Activated CD4-positive, alpha-beta memory T cell treated with anti-CD3 and anti-CD28 coated beads, Interleukin-2, amount 10 ng/mL, durations not matched to agents 7 days and 5 days (primary cell): Measurements from ENCODE around the gene ICAM2. TPM values are rescaled to one million over a fixed set of nuclear protein-coding genes. Genes with fewer than 3 reads are reported as not detected.
"Not testable (repeated sequence)": the region's sequence is repeated elsewhere in the genome, so short reads cannot be mapped to it uniquely, and the experiment has no call there.

ENCODE experiments used
- CTCF ChIA-PET: fragments of 350-600 bp; sonication (Branson Sonifier 250); formaldehyde crosslinking; loops from one replicate; lab custom pipeline; 2021; ENCODE audit warnings: antibody characterized with exemption, inconsistent platforms; lab: Charles Lee
- POLR2A ChIA-PET: fragments of 350-600 bp; sonication (Branson Sonifier 250); formaldehyde crosslinking; loops from one replicate; lab custom pipeline; 2021; ENCODE audit warnings: antibody characterized with exemption; lab: Charles Lee
- DNase-seq: peaks from one replicate; pipeline ENCODE4 v3.0.0-alpha.2; 2020
- H3K27ac Mint-ChIP-seq: one replicate; pipeline ENCODE4 v1.8.0; 2021; ENCODE audit warnings: mild to moderate bottlenecking, mixed read lengths
- H3K27me3 Mint-ChIP-seq: one replicate; pipeline ENCODE4 v1.8.0; 2021; ENCODE audit warnings: mixed read lengths
- H3K36me3 Mint-ChIP-seq: one replicate; pipeline ENCODE4 v1.8.0; 2021; ENCODE audit warnings: low read depth, mixed read lengths
- H3K4me1 Mint-ChIP-seq: one replicate; pipeline ENCODE4 v1.8.0; 2021; ENCODE audit warnings: mixed read lengths
- H3K4me3 Mint-ChIP-seq: one replicate; pipeline ENCODE4 v1.8.0; 2021; ENCODE audit warnings: mild to moderate bottlenecking, mixed read lengths
- H3K9me3 Mint-ChIP-seq: one replicate; pipeline ENCODE4 v1.8.0; 2021; ENCODE audit warnings: mixed read lengths
- total RNA-seq, 2 experiments: library from RNA; stranded (reverse); gene quantifications; one replicate each; pipeline ENCODE4 v1.2.3, GENCODE V29; 2021

The ICAM2 gene
- total RNA-seq, 2 experiments from 2014 or later, result 118 to 122 TPM

GRCh38 chr17:64007838-64008282 is 12.6 kb downstream of the ICAM2 start:
- POLR2A ChIA-PET, result interaction anchor here (1.5 kb wide), 1 partner anchor 15 kb away, joined by 3 read pairs; no protein-coding TSS in a partner anchor
- Mint-ChIP-seq H3K36me3 (peaks cover 72% of the 10 kb centered on the region), H3K9me3 (no peaks in the 10 kb centered on the region), H3K4me3 (no peak overlapping the region), H3K27ac (peak overlapping the region; percentile 21), H3K27me3 (no peaks in the 10 kb centered on the region), H3K4me1 (peaks cover 54% of the 10 kb centered on the region)
- CTCF ChIA-PET, result interaction anchor here (2.2 kb wide), 1 partner anchor 9 kb away, joined by 6 read pairs; no protein-coding TSS in a partner anchor
- DNase-seq, result no peak

- H3K4me3 Mint-ChIP-seq, DNase-seq, H3K9me3 Mint-ChIP-seq, H3K27me3 Mint-ChIP-seq: not testable (repeated sequence)
- peak overlapping the region; percentile 54 for H3K27ac Mint-ChIP-seq
- peaks cover 52% of the 10 kb centered on the region for H3K4me1 Mint-ChIP-seq
- CTCF ChIA-PET, result interaction anchor here (1.0 to 2.8 kb wide), 3 partner anchors 9 to 19 kb away, joined by 3 to 6 read pairs (median 6); no protein-coding TSS in a partner anchor
- POLR2A ChIA-PET, result interaction anchor here (0.6 to 1.5 kb wide), 3 partner anchors 13 to 17 kb away, joined by 3 to 4 read pairs (median 3); partner anchors contain the start of gene ICAM2
- H3K36me3 Mint-ChIP-seq, result peaks cover 75% of the 10 kb centered on the region
These were observed 13.2 kb downstream of the ICAM2 start for GRCh38 chr17:64007089-64007837.

GRCh38 chr17:64006361-64007088 is 13.9 kb downstream of the ICAM2 start:
- H3K9me3 Mint-ChIP-seq, result no peaks in the 10 kb centered on the region
- ChIA-PET POLR2A (interaction anchor here (1.0 to 1.5 kb wide), 3 partner anchors 14 to 18 kb away, joined by 3 to 6 read pairs (median 3); partner anchors contain the start of gene ICAM2), CTCF (interaction anchor here (0.7 to 2.8 kb wide), 5 partner anchors 10 to 123 kb away, joined by 3 to 6 read pairs (median 6); no protein-coding TSS in a partner anchor)
- H3K27ac Mint-ChIP-seq, result no peak overlapping the region
- peaks cover 50% of the 10 kb centered on the region for H3K4me1 Mint-ChIP-seq
- DNase-seq, result no peak
- peaks cover 70% of the 10 kb centered on the region for H3K36me3 Mint-ChIP-seq
- no peaks in the 10 kb centered on the region for H3K27me3 Mint-ChIP-seq
- H3K4me3 Mint-ChIP-seq, result no peak overlapping the region

- DNase-seq, result no peak
- Mint-ChIP-seq H3K4me3 (no peak overlapping the region), H3K36me3 (peaks cover 62% of the 10 kb centered on the region), H3K9me3 (no peaks in the 10 kb centered on the region), H3K27me3 (no peaks in the 10 kb centered on the region), H3K27ac (no peak overlapping the region), H3K4me1 (peaks cover 46% of the 10 kb centered on the region)
- CTCF ChIA-PET, result interaction anchor here (0.7 to 2.8 kb wide), 5 partner anchors 11 to 123 kb away, joined by 3 to 6 read pairs (median 6); no protein-coding TSS in a partner anchor
- POLR2A ChIA-PET, result interaction anchor here (1.1 kb wide), 1 partner anchor 14 kb away, joined by 6 read pairs; the partner anchor contains the start of gene ICAM2
These were observed 14.7 kb downstream of the ICAM2 start for GRCh38 chr17:64005734-64006167.

- H3K4me1 Mint-ChIP-seq, result peaks cover 47% of the 10 kb centered on the region
- CTCF ChIA-PET, result interaction anchor here (1.2 to 2.8 kb wide), 4 partner anchors 12 to 86 kb away, joined by 5 to 6 read pairs (median 6); no protein-coding TSS in a partner anchor
- no peak overlapping the region for H3K27ac Mint-ChIP-seq
- DNase-seq, result no peak
- H3K4me3 Mint-ChIP-seq, result no peak overlapping the region
- H3K36me3 Mint-ChIP-seq, result peaks cover 55% of the 10 kb centered on the region
- POLR2A ChIA-PET, result interaction anchor here (0.7 to 1.8 kb wide), 4 partner anchors 11 to 19 kb away, joined by 3 to 5 read pairs (median 4); partner anchors contain the start of gene ICAM2
- H3K9me3 Mint-ChIP-seq, result no peaks in the 10 kb centered on the region
- no peaks in the 10 kb centered on the region for H3K27me3 Mint-ChIP-seq
These were observed 15.3 kb downstream of the ICAM2 start for GRCh38 chr17:64004903-64005733.

GRCh38 chr17:64004218-64004770 is 16.1 kb downstream of the ICAM2 start:
- no peak for DNase-seq
- Mint-ChIP-seq H3K4me3 (no peak overlapping the region), H3K4me1 (peaks cover 47% of the 10 kb centered on the region), H3K27me3 (no peaks in the 10 kb centered on the region), H3K36me3 (peaks cover 53% of the 10 kb centered on the region), H3K9me3 (no peaks in the 10 kb centered on the region), H3K27ac (peak overlapping the region; percentile 31)
- POLR2A ChIA-PET, result interaction anchor here (0.7 to 1.8 kb wide), 4 partner anchors 10 to 20 kb away, joined by 3 to 5 read pairs (median 4); partner anchors contain the start of gene ICAM2
- CTCF ChIA-PET, result interaction anchor here (1.2 to 2.8 kb wide), 2 partner anchors 22 to 85 kb away, joined by 5 to 6 read pairs; no protein-coding TSS in a partner anchor

- Mint-ChIP-seq H3K36me3 (peaks cover 52% of the 10 kb centered on the region), H3K27me3 (no peaks in the 10 kb centered on the region), H3K27ac (peak overlapping the region; percentile 21), H3K9me3 (no peaks in the 10 kb centered on the region), H3K4me1 (peaks cover 48% of the 10 kb centered on the region), H3K4me3 (no peak overlapping the region)
- CTCF ChIA-PET, result no interaction called here
- POLR2A ChIA-PET, result interaction anchor here (0.8 to 4.4 kb wide), 3 partner anchors 10 to 17 kb away, joined by 3 to 13 read pairs (median 5); partner anchors contain the start of gene ICAM2
- DNase-seq, result no peak
These were observed 16.8 kb downstream of the ICAM2 start for GRCh38 chr17:64003526-64004121.

GRCh38 chr17:64002658-64003525 is 17.5 kb downstream of the ICAM2 start:
- no peak for DNase-seq
- Mint-ChIP-seq H3K9me3 (no peaks in the 10 kb centered on the region), H3K36me3 (peaks cover 52% of the 10 kb centered on the region), H3K27ac (no peak overlapping the region), H3K4me3 (no peak overlapping the region), H3K4me1 (peaks cover 47% of the 10 kb centered on the region), H3K27me3 (no peaks in the 10 kb centered on the region)
- ChIA-PET POLR2A (interaction anchor here (0.8 to 4.4 kb wide), 2 partner anchors 10 to 17 kb away, joined by 3 to 13 read pairs; no protein-coding TSS in a partner anchor), CTCF (interaction anchor here (1.3 kb wide), 2 partner anchors 14 to 27 kb away, joined by 4 read pairs; no protein-coding TSS in a partner anchor)

- no peaks in the 10 kb centered on the region for H3K9me3 Mint-ChIP-seq
- POLR2A ChIA-PET, result interaction anchor here (0.7 to 9.1 kb wide), 4 partner anchors 11 to 22 kb away, joined by 3 to 79 read pairs (median 8); partner anchors contain the start of gene ICAM2
- DNase-seq, result no peak
These were observed 18.5 kb downstream of the ICAM2 start for GRCh38 chr17:64001763-64002529.

More at GRCh38 chr17:64001763-64002529, 18.5 kb downstream of the ICAM2 start:
- peaks cover 50% of the 10 kb centered on the region for H3K36me3 Mint-ChIP-seq
- no peak overlapping the region for H3K27ac Mint-ChIP-seq
- H3K4me1 Mint-ChIP-seq, result peaks cover 47% of the 10 kb centered on the region
- H3K27me3 Mint-ChIP-seq, result peaks cover under 1% of the 10 kb centered on the region
- CTCF ChIA-PET, result interaction anchor here (1.1 to 1.3 kb wide), 3 partner anchors 15 to 28 kb away, joined by 4 to 5 read pairs (median 4); no protein-coding TSS in a partner anchor
- H3K4me3 Mint-ChIP-seq, result no peak overlapping the region
